Aorta (tissue), 5 donors: ENCODE measurements around the gene MICOS13. TPM values are rescaled to one million over a fixed set of nuclear protein-coding genes. Genes with fewer than 3 reads are reported as not detected.

ENCODE experiments used
- ATAC-seq: fragments of 200-7000 bp; cut with Tn5 transposase; one replicate; pipeline ENCODE4 v1.9.1; 2022; ENCODE audit warnings: moderate library complexity; ENCODE audit not compliant: low FRiP score
- DNase-seq, 2 donors: peaks; one replicate each; pipeline ENCODE4 v3.0.0-alpha.2; 2020
- H3K27ac ChIP-seq, 2 donors: one replicate each; pipeline ENCODE4 v1.5.1; 2013; ENCODE audit warnings: low read length in 2 of 2, mild to moderate bottlenecking in 2 of 2, moderate library complexity in 2 of 2, control low read depth in 1 of 2, inconsistent platforms in 1 of 2, low read depth in 1 of 2
- H3K27me3 ChIP-seq, 2 donors: one replicate each; pipeline ENCODE4 v1.6.1; 2013; ENCODE audit warnings: control low read depth in 1 of 2, low read length in 1 of 2, mild to moderate bottlenecking in 1 of 2, moderate library complexity in 1 of 2; ENCODE audit not compliant: insufficient read depth in 2 of 2, control insufficient read depth in 1 of 2
- H3K36me3 ChIP-seq, 2 donors: one replicate each; pipeline ENCODE4 v1.6.1; 2013; ENCODE audit warnings: control low read depth in 1 of 2, low read length in 1 of 2, mild to moderate bottlenecking in 1 of 2; ENCODE audit not compliant: insufficient read depth in 2 of 2, control insufficient read depth in 1 of 2
- H3K4me1 ChIP-seq, 2 donors: one replicate each; pipeline ENCODE4 v1.6.1; 2013; ENCODE audit warnings: low read length in 2 of 2, control low read depth in 1 of 2, mild to moderate bottlenecking in 1 of 2, moderate library complexity in 1 of 2; ENCODE audit not compliant: insufficient read depth in 2 of 2, control insufficient read depth in 1 of 2
- H3K4me3 ChIP-seq, 2 donors: one replicate each; pipeline ENCODE4 v1.5.1; 2013; ENCODE audit warnings: low read length in 2 of 2, control low read depth in 1 of 2, mild to moderate bottlenecking in 1 of 2
- H3K9me3 ChIP-seq: one replicate; pipeline ENCODE4 v1.6.1; 2013; ENCODE audit warnings: mild to moderate bottlenecking, low read length; ENCODE audit not compliant: control insufficient read depth
- WGBS, 2 donors: extraction: QIAGEN DNeasy Blood & Tissue Kit; methylation state at CpG; one replicate each; pipeline ENCODE4 v1.1.7; 2013; 5-methylcytosine and 5-hydroxymethylcytosine counted together
- intact Hi-C, 2 donors: fragments of 100-400 bp; cut with DNase I; formaldehyde crosslinking; loops; one replicate each; pipeline versions ENCODE4 v1.14.2 to v1.15.0; 2022
- polyA plus RNA-seq, 2 donors: library from polyadenylated mRNA; stranded (reverse); fragments of 200-250 nt; gene quantifications; one replicate each; pipeline ENCODE4 v1.2.3, GENCODE V29; 2013
- total RNA-seq, 2 donors: library from RNA; stranded (reverse); fragmentation: NEBNext Ultra II Directional; extraction: Animal tissue kit (Norgen Biotek cat#: 25700); gene quantifications; one replicate each; pipeline ENCODE4 v1.2.1, GENCODE V29; 2021
- donor health status: healthy with polysubstance abuse.
- donor health status: Bipolar disorder and iron deficiency.
- donor health status: DM: no; HTN: no; CAD: no.
- donor health status: DM: no; HTN: no; CAD: no.
- donor health status: DM: yes; HTN: yes; CAD: no.

Gene MICOS13
- total and polyA plus RNA-seq, 4 donors = 35.4 to 103 (median 69.5) TPM

GRCh38 chr19:5717215-5717935 lies 37.1 kb upstream of the MICOS13 start:
- Histone ChIP-seq H3K36me3 (peaks cover 0 to 2% of the 10 kb centered on the region in 2 donors), H3K27ac (no peak overlapping the region), H3K9me3 (no peaks in the 10 kb centered on the region), H3K27me3 (no peaks in the 10 kb centered on the region), H3K4me3 (no peak overlapping the region), H3K4me1 (peaks cover 0 to 6% of the 10 kb centered on the region in 2 donors)
- intact Hi-C loops = no loop called here
- WGBS, 2 donors = 83 to 85% methylated on average over 8 of the region's 8 CpGs
- no peak for ATAC-seq
- no peak for DNase-seq

GRCh38 chr19:5714816-5715215 lies 34.5 kb upstream of the MICOS13 start:
- DNase-seq (no peak), ATAC-seq (no peak)
- WGBS, 2 donors = 92 to 93% methylated on average over 10 of the region's 10 CpGs
- H3K27me3 ChIP-seq = no peaks in the 10 kb centered on the region
- no peak overlapping the region for H3K4me3 ChIP-seq
- no peaks in the 10 kb centered on the region for H3K9me3 ChIP-seq
- H3K27ac ChIP-seq = no peak overlapping the region
- intact Hi-C loops = no loop called here
- H3K36me3 ChIP-seq = peaks cover 0 to 7% of the 10 kb centered on the region in 2 donors
- H3K4me1 ChIP-seq = peaks cover 0 to 6% of the 10 kb centered on the region in 2 donors

GRCh38 chr19:5713228-5713627 lies 32.9 kb upstream of the MICOS13 start:
- Histone ChIP-seq H3K27ac (no peak overlapping the region), H3K4me1 (no peaks in the 10 kb centered on the region), H3K4me3 (no peak overlapping the region), H3K27me3 (no peaks in the 10 kb centered on the region), H3K9me3 (no peaks in the 10 kb centered on the region), H3K36me3 (peaks cover 0 to 7% of the 10 kb centered on the region in 2 donors)
- intact Hi-C loops = no loop called here
- no peak for DNase-seq
- ATAC-seq = no peak
- 88 to 94% methylated on average over 9 of the region's 9 CpGs for WGBS, 2 donors

GRCh38 chr19:5711713-5712161 lies 31.4 kb upstream of the MICOS13 start:
- H3K27ac ChIP-seq = no peak overlapping the region
- intact Hi-C loops = no loop called here
- H3K4me3 ChIP-seq = no peak overlapping the region
- no peak for ATAC-seq
- DNase-seq = no peak
- no peaks in the 10 kb centered on the region for H3K27me3 ChIP-seq
- H3K36me3 ChIP-seq = peaks cover 0 to 7% of the 10 kb centered on the region in 2 donors
- WGBS, 2 donors = 88 to 90% methylated on average over 23 to 25 of the region's 25 CpGs
- no peaks in the 10 kb centered on the region for H3K9me3 ChIP-seq
- no peaks in the 10 kb centered on the region for H3K4me1 ChIP-seq

- H3K36me3 ChIP-seq = peaks cover 0 to 7% of the 10 kb centered on the region in 2 donors
- no peak for ATAC-seq
These were observed 30.7 kb upstream of the MICOS13 start for GRCh38 chr19:5711025-5711424.

GRCh38 chr19:5707576-5708575 lies 27.6 kb upstream of the MICOS13 start:
- Histone ChIP-seq H3K36me3 (peaks cover 0 to 7% of the 10 kb centered on the region in 2 donors), H3K27me3 (no peaks in the 10 kb centered on the region), H3K4me1 (no peaks in the 10 kb centered on the region), H3K4me3 (no peak overlapping the region), H3K9me3 (no peaks in the 10 kb centered on the region), H3K27ac (no peak overlapping the region)
- DNase-seq = no peak
- 91% methylated on average over 36 to 37 of the region's 37 CpGs for whole genome bisulfite sequencing, 2 donors
- ATAC-seq = no peak
- intact Hi-C loops = no loop called here

More at GRCh38 chr19:5711025-5711424, 30.7 kb upstream of the MICOS13 start:
- no peak for DNase-seq
- no peak overlapping the region for H3K4me3 ChIP-seq
- no peak overlapping the region for H3K27ac ChIP-seq
- H3K4me1 ChIP-seq = no peaks in the 10 kb centered on the region
- 93 to 97% methylated on average over 8 of the region's 8 CpGs for WGBS, 2 donors
- no peaks in the 10 kb centered on the region for H3K27me3 ChIP-seq
- intact Hi-C loops = no loop called here
- no peaks in the 10 kb centered on the region for H3K9me3 ChIP-seq

- intact Hi-C loops = no loop called here
- H3K4me1 ChIP-seq = no peaks in the 10 kb centered on the region
- WGBS, 2 donors = 94 to 96% methylated on average over 35 of the region's 35 CpGs
- H3K27ac ChIP-seq = no peak overlapping the region
- peaks cover 0 to 5% of the 10 kb centered on the region in 2 donors for H3K36me3 ChIP-seq
- H3K9me3 ChIP-seq = no peaks in the 10 kb centered on the region
- peak in 1 of 2 donors; percentile 74 for DNase-seq
- no peak overlapping the region for H3K4me3 ChIP-seq
- H3K27me3 ChIP-seq = no peaks in the 10 kb centered on the region
- no peak for ATAC-seq
These were observed 26.7 kb upstream of the MICOS13 start for GRCh38 chr19:5706876-5707573.

GRCh38 chr19:5705552-5705951 lies 25.2 kb upstream of the MICOS13 start:
- H3K36me3 ChIP-seq = no peaks in the 10 kb centered on the region
- H3K4me3 ChIP-seq = no peak overlapping the region
- no peaks in the 10 kb centered on the region for H3K4me1 ChIP-seq
- no peaks in the 10 kb centered on the region for H3K9me3 ChIP-seq
- no peak for DNase-seq
- intact Hi-C loops = no loop called here
- no peak for ATAC-seq
- 82 to 84% methylated on average over 16 of the region's 16 CpGs for WGBS, 2 donors
- H3K27ac ChIP-seq = no peak overlapping the region
- H3K27me3 ChIP-seq = no peaks in the 10 kb centered on the region
